Activated CD4-positive, alpha-beta T cell treated with anti-CD3 and anti-CD28 coated beads for 4 hours (primary cell): ENCODE results near the gene DNAJC16.
"Not testable (repeated sequence)": the region's sequence is repeated elsewhere in the genome, so short reads cannot be mapped to it uniquely, and the experiment has no call there.

ENCODE experiments used
- DNase-seq, 2 donors: peaks; one replicate each; pipeline ENCODE4 v3.0.0-alpha.2; 2020

The DNAJC16 gene

DNA sequence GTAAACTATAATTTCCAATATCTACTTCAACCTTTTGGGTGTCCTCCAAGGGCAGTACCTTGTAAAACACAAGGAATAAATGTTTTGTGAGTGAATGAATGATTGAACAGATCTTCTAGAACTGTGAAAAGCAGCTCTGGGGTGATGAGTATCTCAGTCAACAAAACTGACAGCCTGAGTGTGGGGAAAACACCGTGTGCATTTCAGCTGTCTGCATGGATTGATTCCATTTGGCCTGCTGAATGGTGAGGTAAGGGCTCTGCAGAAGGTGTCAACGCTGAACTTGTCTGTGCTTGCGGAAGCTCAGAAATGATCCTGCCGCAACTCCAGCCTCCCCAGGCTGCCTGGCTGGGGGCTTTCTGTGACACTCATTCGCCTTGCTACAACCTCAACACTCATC is 65.6 kb downstream of the DNAJC16 start:
- DNase-seq: no peak

DNA sequence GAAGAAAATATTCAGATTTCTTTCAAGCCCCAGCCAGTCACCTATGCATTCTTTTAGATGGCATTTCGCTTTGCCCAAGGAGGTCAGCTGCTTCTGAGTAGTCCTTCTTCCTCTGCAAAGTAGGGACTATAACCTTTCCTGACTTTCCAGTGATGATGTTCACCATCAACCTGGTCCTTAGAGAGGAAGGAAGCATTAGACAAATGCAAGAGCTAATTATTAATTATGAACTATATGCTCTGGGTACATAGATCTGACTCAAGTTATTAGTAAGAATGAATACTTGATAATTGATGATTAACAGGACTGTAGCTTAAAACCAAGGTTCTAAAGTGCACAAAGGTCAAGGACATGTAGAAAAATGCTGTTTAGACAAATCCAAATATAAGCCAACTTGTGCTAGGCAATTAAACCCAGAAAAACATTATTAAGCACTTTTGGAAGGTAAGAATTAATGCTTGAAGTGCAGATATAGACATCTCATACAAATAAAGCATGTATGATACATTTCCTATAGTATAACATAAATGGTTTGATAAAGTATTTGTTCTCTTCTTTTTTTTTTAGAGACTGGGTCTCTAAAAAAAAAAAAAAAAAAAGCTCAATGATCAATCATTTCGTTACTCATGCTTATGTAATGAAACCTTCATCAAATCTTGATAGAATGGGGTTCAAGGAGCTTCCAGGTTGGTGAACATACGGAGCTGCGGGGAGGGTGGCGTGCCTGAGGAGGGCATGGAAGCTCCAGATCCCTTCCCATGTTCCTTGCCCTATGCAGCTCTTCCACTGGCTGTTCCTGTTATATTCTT is 69.4 kb downstream of the DNAJC16 start:
- no peak for DNase-seq

DNA sequence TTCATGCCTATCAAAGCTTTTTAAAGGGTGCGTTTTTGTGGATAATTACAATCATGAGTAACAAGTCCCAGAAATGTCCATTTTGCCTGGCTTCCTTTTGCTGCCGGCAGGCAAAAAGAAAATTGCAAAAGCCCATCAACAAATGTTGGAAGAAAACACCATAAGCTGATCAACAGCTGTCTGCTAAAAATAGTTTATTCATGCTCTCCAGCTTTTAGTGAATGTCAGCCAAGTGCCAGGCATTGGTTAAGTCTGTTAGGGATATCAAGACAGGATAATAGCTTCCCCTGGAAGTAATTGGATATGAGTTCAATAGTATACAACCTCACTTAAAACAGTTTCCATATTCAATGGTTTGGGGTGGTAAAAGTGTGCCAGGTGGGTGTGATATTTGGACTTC is 71.8 kb downstream of the DNAJC16 start:
- DNase-seq: no peak

DNA sequence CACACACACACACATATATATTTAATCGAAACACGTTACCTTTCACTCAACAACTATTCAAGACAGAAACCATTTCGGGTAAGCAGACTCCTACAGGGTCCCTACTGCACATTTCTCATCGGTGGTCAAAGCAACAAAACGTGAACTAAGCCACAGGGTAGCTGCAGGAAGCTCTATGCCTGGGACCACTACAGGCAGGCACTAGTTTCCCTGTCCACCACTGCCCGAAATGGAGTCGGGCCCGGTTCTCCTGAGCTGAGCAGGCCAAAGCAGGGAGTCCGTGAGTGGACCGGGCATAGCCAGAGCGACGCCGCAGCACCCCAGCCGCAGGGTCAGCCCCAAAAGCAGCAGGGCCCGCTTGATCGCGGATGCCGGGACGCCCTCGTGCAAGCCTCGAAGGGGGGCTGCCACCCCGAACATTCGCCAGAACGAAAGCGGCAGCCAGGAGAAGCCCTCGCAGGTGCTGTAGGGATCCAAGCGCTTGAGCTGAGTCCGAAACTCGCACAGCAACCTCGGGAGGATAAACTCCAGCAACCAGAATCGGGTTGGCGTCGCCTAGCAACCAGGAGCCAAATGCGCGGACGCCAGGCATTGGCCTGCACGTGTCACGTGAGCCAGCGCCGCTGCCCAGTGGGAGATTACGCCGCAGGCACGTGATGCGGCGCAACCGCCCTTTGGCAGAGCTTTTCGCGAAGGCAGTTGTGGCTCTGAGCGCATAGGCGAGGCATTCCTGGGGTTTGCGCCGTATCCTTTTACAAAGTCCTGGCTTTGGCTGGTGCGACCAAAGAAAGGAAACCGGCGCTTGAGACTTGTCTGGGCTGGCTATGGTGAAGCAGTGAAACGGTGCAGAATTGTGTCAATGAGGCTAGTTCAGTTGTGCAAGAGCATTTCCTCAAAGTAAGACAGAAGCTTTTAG is 76.7 kb downstream of the DNAJC16 start:
- peak; percentile 87 to 93 for DNase-seq

DNA sequence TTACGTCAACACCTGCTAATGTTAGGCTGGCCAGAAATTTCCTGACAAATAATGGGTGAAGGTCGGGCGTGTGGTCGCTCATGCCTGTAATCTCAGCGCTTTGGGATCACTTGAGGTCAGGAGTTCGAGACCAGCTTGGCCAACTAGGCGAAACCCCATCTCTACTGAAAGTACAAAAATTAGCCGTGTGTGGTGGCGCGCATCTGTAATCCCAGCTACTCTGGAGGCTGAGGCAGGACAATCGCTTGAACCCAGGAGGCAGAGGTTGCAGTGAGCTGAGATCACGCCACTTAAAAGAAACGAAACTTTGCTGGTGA is 77.3 kb downstream of the DNAJC16 start:
- DNase-seq: not testable (repeated sequence)

DNA sequence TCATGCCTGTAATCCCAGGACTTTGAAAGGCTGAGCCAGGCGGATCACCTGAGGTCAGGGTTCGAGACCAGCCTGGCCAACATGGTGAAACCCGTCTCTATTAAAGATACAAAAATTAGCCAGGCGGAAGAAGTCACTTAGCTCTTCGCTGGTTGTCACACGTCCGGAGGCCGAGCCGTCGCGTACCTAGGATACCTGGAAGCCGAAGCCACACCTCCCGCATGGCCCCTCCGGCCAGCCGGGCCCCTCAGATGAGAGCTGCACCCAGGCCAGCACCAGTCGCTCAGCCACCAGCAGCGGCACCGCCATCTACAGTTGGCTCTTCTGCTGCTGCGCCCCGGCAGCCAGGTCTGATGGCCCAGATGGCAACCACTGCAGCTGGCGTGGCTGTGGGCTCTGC is 77.8 kb downstream of the DNAJC16 start:
- DNase-seq: not testable (repeated sequence)

DNA sequence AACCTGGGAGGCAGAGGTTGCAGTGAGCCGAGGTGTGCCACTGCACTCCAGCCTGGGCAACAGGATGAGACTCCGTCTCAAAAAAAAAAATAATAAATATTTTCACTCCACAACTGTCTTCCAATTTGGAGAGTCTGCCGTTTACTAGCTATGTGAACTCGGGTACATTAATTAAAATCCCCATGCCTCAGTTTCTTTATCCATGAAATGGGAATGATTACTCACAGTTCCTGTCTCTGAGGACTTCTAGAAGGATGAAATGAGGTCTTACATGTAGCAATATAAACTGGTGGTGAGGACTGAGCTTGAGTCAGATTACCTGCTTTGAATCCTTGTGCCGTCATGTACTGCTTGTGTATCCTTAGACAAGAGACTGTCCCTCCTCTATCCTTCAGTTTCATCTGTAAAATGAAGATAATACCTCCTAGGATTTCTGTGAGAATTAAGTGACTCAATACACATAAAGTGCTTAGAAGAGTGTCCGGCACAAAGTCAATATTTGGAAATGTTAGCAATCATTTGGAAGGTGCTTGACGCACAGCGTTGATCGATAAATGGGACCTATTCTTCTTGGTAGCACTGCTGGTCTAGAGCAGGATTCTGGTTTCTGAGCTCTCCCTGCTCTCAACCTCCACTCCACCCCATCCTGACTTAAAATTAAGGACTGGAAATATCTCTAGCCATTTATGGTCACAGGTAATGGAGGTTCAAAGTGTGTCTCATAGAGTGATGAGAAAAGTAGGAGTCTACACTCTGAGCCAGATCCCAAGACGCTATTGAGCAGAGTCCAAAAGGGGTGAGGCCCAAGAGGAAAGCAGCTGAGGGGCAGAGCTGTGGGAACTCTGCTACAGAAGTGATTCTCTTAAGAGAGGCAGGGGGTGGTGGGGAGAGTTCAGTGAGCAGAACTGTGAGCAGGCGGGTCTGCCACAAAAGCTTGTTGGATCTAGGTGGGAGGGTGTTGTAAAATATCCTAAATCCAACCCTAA is 79.0 kb downstream of the DNAJC16 start:
- DNase-seq: no peak

DNA sequence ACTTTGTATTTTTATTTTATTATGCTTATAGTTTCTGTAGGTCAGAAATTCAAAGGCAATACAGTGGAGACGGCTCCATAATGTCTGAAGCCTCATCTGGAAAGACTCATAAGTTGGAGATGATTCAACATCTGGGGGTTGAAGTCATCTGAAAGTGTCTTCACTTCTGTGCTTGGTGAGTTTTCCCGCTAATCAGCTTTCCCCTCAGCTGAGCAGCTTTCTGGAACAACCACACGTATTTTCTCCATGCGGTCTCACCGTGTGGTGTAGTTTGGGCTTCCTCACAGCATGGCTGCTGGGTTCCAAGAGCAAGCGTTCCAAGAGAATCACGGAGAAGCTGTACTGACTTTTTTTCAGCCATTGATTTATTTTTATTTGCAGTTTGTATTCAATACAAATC is 83.0 kb downstream of the DNAJC16 start:
- DNase-seq: no peak

DNA sequence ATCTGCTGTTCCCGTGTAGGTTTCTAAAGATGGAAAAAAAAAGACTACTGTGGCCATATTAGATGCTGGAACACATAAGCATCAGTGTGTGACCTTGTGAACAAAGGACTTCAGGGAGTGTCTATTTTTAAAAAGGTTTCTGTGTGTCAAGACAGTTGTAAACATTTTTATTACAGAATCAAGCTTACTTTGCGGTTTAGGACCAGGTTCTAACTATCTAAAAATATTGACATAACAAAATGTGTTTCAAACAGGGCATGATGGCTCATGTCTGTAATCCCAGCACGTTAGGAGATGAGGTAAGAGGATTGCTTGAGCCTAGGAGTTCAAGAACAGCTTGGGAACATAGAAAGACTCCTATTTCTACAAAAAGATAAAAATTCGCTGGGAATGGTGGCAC is 83.5 kb downstream of the DNAJC16 start:
- DNase-seq: no peak

DNA sequence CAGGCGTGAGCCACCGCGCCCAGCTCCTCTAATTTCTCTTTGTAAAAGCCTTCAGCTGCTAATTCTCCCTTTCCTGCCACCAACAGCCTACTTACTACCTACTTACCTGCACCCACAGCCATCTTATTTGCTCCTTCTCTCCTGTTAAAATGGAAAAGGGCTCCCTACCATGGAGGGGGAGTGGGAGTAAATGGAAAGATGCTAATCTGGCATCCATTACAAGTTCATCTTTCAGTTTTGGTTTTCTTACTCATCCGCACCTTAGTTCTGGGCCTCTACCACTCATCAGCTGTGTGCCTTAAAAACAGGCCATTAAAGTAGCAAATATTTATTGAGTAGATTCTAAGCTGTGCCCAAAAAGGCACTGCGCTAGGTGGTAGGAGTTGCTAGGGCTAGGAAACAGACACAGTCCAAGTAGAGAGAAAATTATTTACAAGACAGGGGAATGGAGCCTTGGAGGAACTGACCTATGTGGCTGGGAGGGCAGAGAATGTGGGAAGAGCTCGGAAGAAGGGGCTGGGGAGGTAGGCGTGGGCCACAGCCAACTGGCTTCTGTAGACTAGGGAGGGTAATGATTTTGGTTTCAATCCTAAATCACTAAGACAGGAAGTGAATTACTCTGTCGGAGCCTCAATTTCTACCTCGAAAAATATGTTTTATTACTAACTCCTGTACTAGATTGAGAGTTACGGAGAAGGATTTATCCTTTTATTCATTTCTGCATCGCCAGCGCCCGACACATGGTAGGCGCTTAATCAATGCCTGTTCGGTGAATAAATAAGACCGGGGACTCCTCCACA is 89.9 kb downstream of the DNAJC16 start:
- DNase-seq: no peak

DNA sequence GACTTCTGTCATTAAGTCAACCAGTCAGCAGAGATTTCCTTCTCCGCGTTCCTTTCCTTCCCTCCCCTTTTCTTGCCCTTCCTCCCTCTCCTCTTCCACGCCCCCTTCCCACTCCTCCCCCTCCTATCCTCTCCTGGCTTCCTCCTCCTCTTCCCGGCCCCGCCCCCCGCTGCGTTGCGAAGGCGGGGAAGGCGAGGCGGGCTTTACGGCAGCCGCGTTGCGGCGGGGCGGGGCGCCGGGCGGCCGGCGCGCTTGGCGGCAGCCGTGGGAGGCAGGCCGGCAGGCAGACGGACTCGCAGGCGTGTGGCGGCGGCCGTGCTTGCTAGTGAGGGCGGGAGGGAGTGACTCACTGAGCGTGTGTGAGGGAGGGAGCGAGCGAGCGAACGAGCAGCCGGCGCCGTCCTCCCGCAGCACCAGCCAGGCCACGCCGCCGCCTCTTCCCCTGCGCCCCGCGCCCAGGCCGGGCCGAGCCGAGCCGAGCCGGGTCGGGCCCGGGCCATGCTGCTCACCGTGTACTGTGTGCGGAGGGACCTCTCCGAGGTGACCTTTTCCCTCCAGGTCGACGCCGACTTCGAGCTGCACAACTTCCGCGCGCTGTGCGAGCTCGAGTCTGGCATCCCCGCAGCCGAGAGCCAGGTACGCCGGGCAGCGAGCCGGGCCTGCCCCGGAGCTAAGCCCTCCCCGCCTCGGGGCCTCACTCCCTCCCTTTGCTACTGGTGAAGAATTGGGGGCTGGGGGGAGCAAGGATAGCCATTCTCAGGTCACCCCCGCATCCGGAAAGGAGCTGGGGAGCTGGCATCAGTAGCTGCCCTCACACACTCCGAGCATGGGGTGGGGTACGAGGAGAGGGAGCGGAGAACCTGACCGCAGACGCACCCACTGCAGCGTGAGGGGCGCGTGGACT is 90.8 kb downstream of the DNAJC16 start, which contains the start of gene DDI2:
DDI2 (plus strand) TSS at position 286 of the 904 bp plus-strand sequence; CDS start at position 499, 213 bp downstream.
- peak; percentile 93 to 96 for DNase-seq

DNA sequence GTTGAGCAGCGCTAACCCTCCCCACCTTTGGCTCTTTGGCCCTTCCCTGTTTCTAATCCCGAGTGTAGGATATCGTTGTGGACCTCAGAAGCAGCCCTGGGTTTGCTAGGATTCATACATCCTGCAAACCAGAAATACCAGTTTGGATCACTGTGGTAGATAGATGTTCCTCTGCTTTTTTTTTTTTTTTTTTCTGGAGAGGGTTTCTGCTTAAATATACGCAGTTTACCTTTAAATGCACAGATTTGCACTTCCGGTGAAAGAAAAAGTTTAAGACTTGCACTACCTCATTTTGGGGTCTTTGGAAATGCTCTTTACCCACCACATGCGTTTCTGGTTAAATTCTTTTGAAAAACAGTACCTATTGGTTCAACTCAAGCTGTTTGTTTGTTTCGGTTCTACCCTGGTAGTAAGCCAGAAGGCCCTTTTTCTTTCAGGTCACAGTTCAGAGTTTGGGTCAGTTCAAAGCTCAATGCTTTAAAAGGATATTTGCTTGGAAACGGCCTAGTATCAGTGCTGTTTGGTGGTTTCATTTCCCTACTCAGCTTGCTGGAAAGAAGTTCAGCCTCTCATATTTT is 91.5 kb downstream of the DNAJC16 start:
- DNase-seq: no peak

DNA sequence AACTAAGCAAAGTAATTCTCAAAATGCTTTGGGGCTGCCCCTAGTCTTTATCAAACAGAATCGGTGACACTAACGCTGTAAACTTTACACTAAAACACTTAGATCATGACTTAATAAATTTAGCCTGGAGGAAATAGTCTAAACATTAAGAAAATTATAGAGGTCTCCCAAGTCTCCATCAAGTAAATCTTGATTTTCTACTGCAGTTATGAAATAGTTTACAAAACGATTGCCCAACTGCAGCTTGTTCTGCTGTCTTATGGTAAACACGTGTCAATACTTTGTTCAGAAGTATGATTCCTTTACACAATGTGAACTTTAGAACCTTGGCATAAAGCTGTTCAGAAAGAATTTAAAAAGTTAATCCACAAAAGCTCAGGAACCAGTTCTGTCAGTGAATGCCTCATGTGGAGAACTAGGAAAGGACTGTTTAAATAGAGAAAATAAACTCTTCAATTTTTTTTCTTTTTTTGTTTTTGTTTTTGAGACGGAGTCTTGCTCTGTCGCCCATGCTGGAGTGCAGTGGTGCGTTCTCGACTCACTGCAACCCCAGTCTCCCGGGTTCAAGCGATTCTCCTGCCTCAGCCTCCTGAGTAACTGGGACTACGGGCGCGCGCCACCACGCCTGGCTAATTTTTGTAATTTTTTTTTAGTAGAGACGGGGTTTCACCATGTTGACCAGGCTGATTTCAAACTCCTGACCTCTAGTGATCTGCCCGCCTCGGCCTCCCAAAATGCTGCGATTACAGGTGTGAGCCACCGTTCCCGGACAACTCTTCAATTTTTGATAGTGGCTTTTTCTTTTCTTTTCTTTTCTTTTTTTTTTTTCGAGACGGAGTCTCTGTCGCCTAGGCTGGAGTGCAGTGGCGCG is 92.2 kb downstream of the DNAJC16 start:
- no peak for DNase-seq

DNA sequence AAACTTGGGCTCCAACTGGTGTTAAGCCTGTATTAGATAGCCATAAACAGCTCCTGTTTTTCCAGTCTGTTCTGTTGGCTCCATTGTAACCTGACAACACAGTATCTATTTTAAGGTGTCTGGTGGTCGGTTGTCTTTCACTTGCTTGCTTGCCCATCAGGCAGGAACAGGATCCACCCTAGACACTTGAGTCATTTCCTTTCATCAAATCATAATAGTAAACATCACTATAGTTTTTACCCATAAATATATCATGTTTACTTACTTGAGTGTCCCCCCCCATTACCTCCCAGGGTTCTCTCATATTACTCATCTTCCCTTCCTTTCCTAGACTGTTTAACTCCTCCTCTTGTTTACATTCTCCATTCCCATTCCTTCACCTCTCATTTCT is 93.5 kb downstream of the DNAJC16 start:
- DNase-seq: no peak

DNA sequence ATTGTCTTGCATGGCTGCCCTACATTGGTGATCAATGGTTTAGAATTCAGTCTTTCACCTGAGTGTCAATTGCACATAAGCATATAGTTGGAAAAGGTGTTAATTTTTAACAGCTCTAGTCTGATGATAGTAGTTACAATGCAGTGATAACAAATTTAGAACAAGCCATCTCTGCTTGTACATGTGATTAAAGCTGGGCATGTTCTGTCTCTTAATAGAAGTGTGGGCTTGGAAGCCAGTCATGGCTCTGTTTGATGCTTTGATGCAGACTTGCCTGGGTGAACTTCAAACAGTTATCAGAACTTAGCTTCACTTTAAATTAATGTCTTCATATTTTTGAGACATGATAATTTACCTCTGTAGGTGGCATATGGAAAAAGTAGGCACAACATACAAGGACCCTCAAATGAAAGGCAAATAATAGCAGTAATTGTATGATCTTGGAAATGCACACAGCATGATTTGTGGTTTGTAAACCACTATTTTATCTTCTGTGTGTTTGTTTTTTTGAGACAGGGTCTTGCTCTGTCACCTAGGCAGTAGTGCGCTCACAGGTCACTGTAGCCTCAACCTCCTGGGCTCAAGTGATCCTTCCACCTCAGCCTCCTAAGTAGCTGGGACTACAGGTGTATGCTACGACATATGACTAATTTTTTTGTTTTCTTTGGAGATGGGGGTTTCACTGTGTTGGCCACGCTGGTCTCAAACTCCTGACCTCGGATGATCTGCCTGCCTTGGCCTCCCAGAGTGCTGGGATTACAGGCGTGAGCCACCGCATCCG is 94.4 kb downstream of the DNAJC16 start:
- no peak for DNase-seq

DNA sequence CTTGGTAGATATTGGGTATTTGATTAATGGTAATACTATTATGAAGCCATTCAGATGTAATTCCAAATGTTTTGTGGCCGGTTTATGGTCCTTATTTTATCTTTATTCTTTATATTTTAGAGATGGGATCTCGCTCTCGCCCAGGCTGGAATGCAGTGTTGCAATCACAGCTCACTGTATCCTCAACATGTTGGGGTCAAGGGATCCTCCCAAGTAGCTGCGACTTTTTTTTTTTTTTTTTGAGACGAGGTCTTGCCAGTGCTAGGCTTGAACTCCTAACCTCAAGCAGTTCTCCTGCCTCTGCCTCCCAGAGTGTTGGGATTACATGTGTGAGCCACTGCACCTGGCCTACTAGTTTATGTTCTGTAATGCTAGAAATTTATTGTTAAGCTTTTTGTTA is 95.3 kb downstream of the DNAJC16 start:
- no peak for DNase-seq

DNA sequence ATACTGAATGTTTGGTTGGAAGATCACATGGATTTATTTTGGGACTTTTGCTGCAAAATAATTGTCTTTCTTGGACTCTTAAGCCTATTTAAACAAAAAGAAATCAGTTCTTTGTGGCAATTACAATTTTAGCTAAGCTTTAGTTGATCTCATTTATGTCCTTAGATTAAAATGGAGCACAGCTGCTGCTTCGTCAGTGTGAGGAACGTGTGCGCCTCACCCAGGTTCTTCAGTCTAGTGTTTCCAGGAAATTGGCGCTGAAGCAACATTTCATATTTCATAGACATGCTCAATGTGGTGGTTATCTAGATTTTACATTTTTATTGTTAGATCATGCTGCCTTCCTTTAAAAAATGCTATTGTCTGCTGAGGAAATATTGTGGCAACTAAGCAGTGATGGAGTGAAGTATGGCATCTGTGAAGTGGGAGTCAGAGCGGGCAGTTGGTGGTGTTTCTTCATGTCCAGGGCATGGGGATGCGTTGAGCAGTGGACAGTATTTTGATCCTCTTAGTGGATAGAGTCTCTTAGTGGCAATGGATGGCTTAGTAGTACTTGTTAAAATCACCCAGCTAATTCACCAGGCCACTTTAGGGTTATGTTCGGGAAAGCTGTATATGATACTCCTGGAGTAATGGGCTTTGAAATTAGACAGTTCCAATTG is 96.2 kb downstream of the DNAJC16 start:
- DNase-seq: no peak

DNA sequence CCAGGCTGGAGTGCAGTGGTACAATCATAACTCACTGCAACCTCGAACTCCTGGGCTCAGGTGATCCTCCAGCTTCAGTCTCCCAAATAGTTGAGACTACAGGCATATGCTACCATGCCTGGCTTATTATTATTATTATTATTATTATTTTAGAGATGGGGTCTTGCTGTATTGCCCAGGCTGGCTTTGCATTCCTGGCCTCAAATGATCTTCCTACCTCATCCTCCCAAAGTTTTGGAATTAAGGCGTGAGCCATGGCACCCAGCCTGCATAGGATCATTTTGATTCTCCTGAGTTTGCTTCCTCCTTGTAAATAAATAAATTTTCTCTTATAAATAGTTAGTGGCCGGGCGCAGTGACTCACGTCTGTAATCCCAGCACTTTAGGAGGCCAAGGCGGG is 96.8 kb downstream of the DNAJC16 start:
- no peak for DNase-seq
